Sigmoid colon (tissue), 4 donors: ENCODE measurements around the gene EXO5.
"Not testable (repeated sequence)": the region's sequence is repeated elsewhere in the genome, so short reads cannot be mapped to it uniquely, and the experiment has no call there.

Source experiments
- EP300 ChIP-seq, 4 donors: sonication (generic); formaldehyde crosslinking; IDR thresholded peaks; one replicate each; pipeline ENCODE4 v1.6.1; 2017; ENCODE audit warnings: antibody characterized with exemption in 4 of 4
- POLR2A ChIP-seq, 2 donors: fragments of 450-650 bp; IDR thresholded peaks; one replicate each; pipeline ENCODE4 v1.6.1; 2016; ENCODE audit warnings: antibody characterized with exemption in 2 of 2, mild to moderate bottlenecking in 2 of 2, moderate library complexity in 2 of 2
- TF ChIP-seq, protein P1 (sequence below), 4 experiments: fragments of 450-650 bp in 3 of 4; fragments of 200-600 bp in 1 of 4; IDR thresholded peaks; one replicate each; pipeline ENCODE4 v1.5.1; 2016 to 2019; ENCODE audit warnings: antibody characterized with exemption in 4 of 4, mild to moderate bottlenecking in 3 of 4, moderate library complexity in 2 of 4

- TF ChIP-seq, protein P1, sequence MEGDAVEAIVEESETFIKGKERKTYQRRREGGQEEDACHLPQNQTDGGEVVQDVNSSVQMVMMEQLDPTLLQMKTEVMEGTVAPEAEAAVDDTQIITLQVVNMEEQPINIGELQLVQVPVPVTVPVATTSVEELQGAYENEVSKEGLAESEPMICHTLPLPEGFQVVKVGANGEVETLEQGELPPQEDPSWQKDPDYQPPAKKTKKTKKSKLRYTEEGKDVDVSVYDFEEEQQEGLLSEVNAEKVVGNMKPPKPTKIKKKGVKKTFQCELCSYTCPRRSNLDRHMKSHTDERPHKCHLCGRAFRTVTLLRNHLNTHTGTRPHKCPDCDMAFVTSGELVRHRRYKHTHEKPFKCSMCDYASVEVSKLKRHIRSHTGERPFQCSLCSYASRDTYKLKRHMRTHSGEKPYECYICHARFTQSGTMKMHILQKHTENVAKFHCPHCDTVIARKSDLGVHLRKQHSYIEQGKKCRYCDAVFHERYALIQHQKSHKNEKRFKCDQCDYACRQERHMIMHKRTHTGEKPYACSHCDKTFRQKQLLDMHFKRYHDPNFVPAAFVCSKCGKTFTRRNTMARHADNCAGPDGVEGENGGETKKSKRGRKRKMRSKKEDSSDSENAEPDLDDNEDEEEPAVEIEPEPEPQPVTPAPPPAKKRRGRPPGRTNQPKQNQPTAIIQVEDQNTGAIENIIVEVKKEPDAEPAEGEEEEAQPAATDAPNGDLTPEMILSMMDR (IDR thresholded peaks at IDR 0.05) = not testable (repeated sequence)
- TF ChIP-seq POLR2A, EP300 (IDR thresholded peaks at IDR 0.05): not testable (repeated sequence)
Observed at GRCh38 chr1:40558241-40558640, 49.7 kb downstream of the EXO5 start.
